GM12873 (cell line): Measurements from ENCODE around the gene ACTRT2.

Experiments
- CTCF ChIP-seq: IDR thresholded peaks from 2 replicates; pipeline ENCODE4 v1.5.1; 2012; ENCODE audit warnings: low read depth, mild to moderate bottlenecking, moderate library complexity, low read length, control low read depth; ENCODE audit not compliant: insufficient read depth; ENCODE audit errors: missing control alignments

ACTRT2 gene

GRCh38 chr1:2975466-2976179, 45.6 kb upstream of the ACTRT2 start:
- TF ChIP-seq CTCF: no peak

GRCh38 chr1:2976180-2976562, 45.1 kb upstream of the ACTRT2 start:
- no peak for TF ChIP-seq CTCF

GRCh38 chr1:2977886-2978611, 43.2 kb upstream of the ACTRT2 start:
- no peak for TF ChIP-seq CTCF

- no peak for TF ChIP-seq CTCF
Measured at GRCh38 chr1:2978691-2979190, 42.5 kb upstream of the ACTRT2 start.

- no peak for TF ChIP-seq CTCF
Measured at GRCh38 chr1:2979191-2980072, 41.8 kb upstream of the ACTRT2 start.

- no peak for TF ChIP-seq CTCF
Measured at GRCh38 chr1:2980073-2980791, 41.0 kb upstream of the ACTRT2 start.
